Heart left ventricle (tissue), 16 donors: Measurements from ENCODE around the gene DOCK3. TPM values are rescaled to one million over a fixed set of nuclear protein-coding genes. Genes with fewer than 3 reads are reported as not detected.
"Not testable (repeated sequence)": the region's sequence is repeated elsewhere in the genome, so short reads cannot be mapped to it uniquely, and the experiment has no call there.

ENCODE experiments used
- ATAC-seq, 4 donors: fragments of 200-7000 bp; cut with Tn5 transposase; one replicate each; pipeline ENCODE4 v1.9.1; 2020 to 2022; ENCODE audit warnings: moderate library complexity in 4 of 4, mild to moderate bottlenecking in 3 of 4, moderate number of reproducible peaks in 1 of 4
- DNase-seq, 5 donors: peaks; one replicate each; pipeline ENCODE4 v3.0.0-alpha.2; 2020
- H3K27ac ChIP-seq, 12 donors: fragments of 200-600 bp; sonication (generic) in 4 of 12; one replicate each; pipeline versions ENCODE4 v1.5.0 to v1.8.0; 2016 to 2022; ENCODE audit warnings: mild to moderate bottlenecking in 2 of 12
- H3K27me3 ChIP-seq, 9 donors: fragments of 200-600 bp; sonication (generic) in 2 of 9; one replicate each; pipeline versions ENCODE4 v1.5.1 to v1.8.0; 2016 to 2022; ENCODE audit warnings: mild to moderate bottlenecking in 3 of 9
- H3K36me3 ChIP-seq, 9 donors: fragments of 200-600 bp; sonication (generic) in 2 of 9; one replicate each; pipeline versions ENCODE4 v1.5.0 to v1.8.0; 2018 to 2022; ENCODE audit warnings: mild to moderate bottlenecking in 2 of 9
- H3K4me1 ChIP-seq, 12 donors: fragments of 200-600 bp; sonication (generic) in 4 of 12; one replicate each; pipeline versions ENCODE4 v1.5.0 to v1.8.0; 2016 to 2022; ENCODE audit warnings: mild to moderate bottlenecking in 3 of 12
- H3K4me3 ChIP-seq, 12 donors: fragments of 200-600 bp; sonication (generic) in 4 of 12; one replicate each; pipeline versions ENCODE4 v1.5.0 to v1.8.0; 2017 to 2022; ENCODE audit warnings: mild to moderate bottlenecking in 9 of 12, moderate library complexity in 4 of 12
- H3K9me3 ChIP-seq, 12 donors: fragments of 200-600 bp; sonication (generic) in 4 of 12; one replicate each; pipeline versions ENCODE4 v1.5.0 to v1.8.0; 2016 to 2022; ENCODE audit warnings: mild to moderate bottlenecking in 1 of 12
- POLR2A ChIP-seq, 2 donors: fragments of 450-650 bp; IDR thresholded peaks; one replicate each; pipeline ENCODE4 v1.6.1; 2017; ENCODE audit warnings: antibody characterized with exemption in 2 of 2, mild to moderate bottlenecking in 2 of 2, moderate library complexity in 2 of 2
- WGBS, 4 donors: extraction: QIAGEN DNeasy Blood & Tissue Kit in 2 of 4; methylation state at CpG; one replicate each; pipeline versions ENCODE4 v1.1.5 to v1.1.7; 2013 to 2018; 5-methylcytosine and 5-hydroxymethylcytosine counted together
- intact Hi-C, 10 donors: fragments of 100-400 bp; cut with DNase I; formaldehyde crosslinking; loops; one replicate each; pipeline versions ENCODE4 v1.11.1 to v1.14.2; 2022
- polyA plus RNA-seq, 2 donors: library from polyadenylated mRNA; stranded (reverse); fragments of 200-250 nt; gene quantifications; one replicate each; pipeline ENCODE4 v1.2.3, GENCODE V29; 2013
- total RNA-seq, 9 donors: library from RNA; depleted of rRNA in 2 of 9; stranded (reverse); fragments of >200 nt in 2 of 9; fragmentation: NEBNext Ultra II Directional in 3 of 9; extraction: Animal tissue kit (Norgen Biotek cat#: 25700) in 3 of 9; gene quantifications; one replicate each; pipeline versions ENCODE4 v1.1.0 to v1.2.4, GENCODE V29; 2016 to 2023
- TF ChIP-seq, protein P1 (sequence below), 12 donors: fragments of 200-600 bp; sonication (generic) in 4 of 12; IDR thresholded peaks; one replicate each; pipeline versions ENCODE4 v1.5.0 to v1.8.0; 2018 to 2022; ENCODE audit warnings: antibody characterized with exemption in 12 of 12, mild to moderate bottlenecking in 5 of 12
- donor health status: ischemic (EF 13 %, LVEDD 7.1; RV severe dilation, severe dysfunction).
- donor health status: healthy with polysubstance abuse.
- donor health status: DM: no; HTN: yes; CAD: no.
- donor health status: DM: no; HTN: no; CAD: no.
- donor health status: ischemic (EF 25% LVEDD 6.9; RV normal size, moderate dysfunction).
- donor health status: ischemic (EF 25% LVEDD 5.7; RV mildly dilated, moderate dysfunction).
- donor health status: healthy.
- donor health status: DM: yes; HTN: yes; CAD: no.
- donor health status: ischemic (EF 35%, LVEDD 5.7; RV mildly dilated, moderate dysfunction).
- donor health status: nonischemic (EF 11% LVEDD 7.7; RV severe dilation, severe dysfunction).
- donor health status: DM: yes; HTN: yes; CAD: no.
- donor health status: PGD.
- donor health status: ischemic (EF 29% LVEDD 5.4; RV normal size, mild dysfunction).
- donor health status: nonischemic (EF 23%, LVEDD 6.1; RV moderate dilation, normal function).

The DOCK3 gene
- total and polyA plus RNA-seq, 11 donors: 2.0 to 6.7 (median 4.8) TPM

DNA sequence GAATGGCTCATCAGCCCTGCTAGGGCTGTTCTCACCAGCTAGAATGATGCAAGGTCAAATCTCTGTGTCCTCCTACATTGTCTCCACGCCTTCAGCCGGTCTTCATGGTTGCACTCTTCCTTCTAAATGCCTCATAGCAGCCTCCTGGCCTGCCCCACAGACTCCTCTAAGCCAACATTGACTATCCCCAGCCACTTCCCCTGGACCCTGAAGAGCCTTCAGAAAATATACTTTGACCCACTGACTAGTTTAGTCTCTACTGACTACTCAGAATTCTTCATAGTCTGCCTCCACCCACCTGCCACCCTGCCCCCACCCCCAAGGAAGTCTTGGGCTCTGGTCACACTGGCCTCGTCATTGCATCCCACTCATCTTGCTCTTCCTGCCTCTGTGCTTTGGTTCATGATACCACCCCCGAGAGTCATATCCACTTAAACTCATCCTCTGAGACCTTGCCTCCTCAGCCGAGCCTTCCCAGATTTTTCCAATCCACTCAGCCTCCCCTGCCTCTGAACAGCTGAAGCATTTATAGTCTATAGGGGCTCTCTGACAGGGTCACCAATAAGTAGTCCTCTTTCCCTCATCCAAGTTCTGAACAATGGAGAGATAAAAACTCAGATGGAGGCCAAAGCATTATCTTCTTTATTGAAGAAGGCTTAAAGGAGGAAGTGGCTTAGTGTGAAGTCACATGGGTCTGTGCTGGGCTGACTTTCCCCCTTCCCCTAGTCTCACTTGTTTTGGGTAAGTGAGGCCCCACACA, 9.5 kb upstream of the DOCK3 start:
- Histone ChIP-seq H3K36me3 (no peaks in the 10 kb centered on the region), H3K27me3 (no peaks in the 10 kb centered on the region), H3K4me1 (peaks cover 0 to 11% (median 0%) of the 10 kb centered on the region in 12 donors), H3K9me3 (no peaks in the 10 kb centered on the region), H3K4me3 (no peak overlapping the region), H3K27ac (no peak overlapping the region)
- intact Hi-C loops: no loop called here
- 67 to 83% (median 78%) methylated on average over 5 of the region's 5 CpGs for WGBS, 4 donors
- peak in 1 of 5 donors; percentile 9 for DNase-seq
- no peak for TF ChIP-seq POLR2A (IDR thresholded peaks at IDR 0.05)
- TF ChIP-seq, protein P1, sequence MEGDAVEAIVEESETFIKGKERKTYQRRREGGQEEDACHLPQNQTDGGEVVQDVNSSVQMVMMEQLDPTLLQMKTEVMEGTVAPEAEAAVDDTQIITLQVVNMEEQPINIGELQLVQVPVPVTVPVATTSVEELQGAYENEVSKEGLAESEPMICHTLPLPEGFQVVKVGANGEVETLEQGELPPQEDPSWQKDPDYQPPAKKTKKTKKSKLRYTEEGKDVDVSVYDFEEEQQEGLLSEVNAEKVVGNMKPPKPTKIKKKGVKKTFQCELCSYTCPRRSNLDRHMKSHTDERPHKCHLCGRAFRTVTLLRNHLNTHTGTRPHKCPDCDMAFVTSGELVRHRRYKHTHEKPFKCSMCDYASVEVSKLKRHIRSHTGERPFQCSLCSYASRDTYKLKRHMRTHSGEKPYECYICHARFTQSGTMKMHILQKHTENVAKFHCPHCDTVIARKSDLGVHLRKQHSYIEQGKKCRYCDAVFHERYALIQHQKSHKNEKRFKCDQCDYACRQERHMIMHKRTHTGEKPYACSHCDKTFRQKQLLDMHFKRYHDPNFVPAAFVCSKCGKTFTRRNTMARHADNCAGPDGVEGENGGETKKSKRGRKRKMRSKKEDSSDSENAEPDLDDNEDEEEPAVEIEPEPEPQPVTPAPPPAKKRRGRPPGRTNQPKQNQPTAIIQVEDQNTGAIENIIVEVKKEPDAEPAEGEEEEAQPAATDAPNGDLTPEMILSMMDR (IDR thresholded peaks at IDR 0.05): no peak
- no peak for ATAC-seq

DNA sequence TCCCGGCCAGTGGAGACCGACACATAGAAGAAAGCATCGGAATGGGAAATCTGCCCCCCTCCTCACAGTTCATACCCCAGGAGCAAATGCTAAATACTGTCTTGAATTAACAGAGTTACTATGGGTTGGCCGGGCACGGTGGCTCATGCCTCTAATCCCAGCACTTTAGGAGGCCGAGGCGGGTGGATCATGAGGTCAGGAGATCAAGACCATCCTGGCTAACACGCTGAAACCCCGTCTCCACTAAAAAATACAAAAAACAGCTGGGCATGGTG, 8.9 kb upstream of the DOCK3 start:
- H3K4me3 ChIP-seq, ATAC-seq: not testable (repeated sequence)
- WGBS, 4 donors: 75 to 89% (median 82%) methylated on average over 7 to 9 of the region's 9 CpGs

DNA sequence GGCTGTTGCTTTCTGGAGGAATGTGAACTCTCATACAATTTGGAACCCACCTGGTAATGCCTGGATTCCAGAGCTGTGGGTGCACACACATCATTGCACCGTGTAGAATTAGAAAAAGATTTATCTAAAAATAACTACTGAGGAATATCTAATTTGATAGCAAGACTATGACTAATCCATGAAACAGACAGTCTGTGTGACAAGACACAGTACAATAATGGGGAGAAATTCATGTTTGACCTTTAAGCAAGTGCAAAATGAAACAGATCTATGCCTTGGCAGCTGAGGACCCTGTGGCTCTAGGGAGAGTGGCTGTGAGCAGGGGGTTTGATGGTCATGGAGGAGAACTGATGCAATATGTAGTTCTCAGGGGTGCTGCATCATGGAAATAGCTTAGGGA, 7.9 kb upstream of the DOCK3 start:
- TF ChIP-seq, protein P1 (IDR thresholded peaks at IDR 0.05): no peak
- peaks cover 0 to 17% (median 0%) of the 10 kb centered on the region in 12 donors for H3K4me1 ChIP-seq
- H3K9me3 ChIP-seq: no peaks in the 10 kb centered on the region
- H3K27ac ChIP-seq: no peak overlapping the region
- H3K4me3 ChIP-seq: no peak overlapping the region
- H3K27me3 ChIP-seq: peaks cover 0 to 2% (median 0%) of the 10 kb centered on the region in 9 donors
- no peak for DNase-seq
- no peaks in the 10 kb centered on the region for H3K36me3 ChIP-seq
- ATAC-seq: peak in 2 of 4 donors; percentile 8 to 31
- intact Hi-C loops: no loop called here
- 4 to 15% (median 9%) methylated on average over 1 of the region's 1 CpG for WGBS, 4 donors

More for the DNA sequence above, 8.9 kb upstream of the DOCK3 start:
- peaks cover 0 to 11% (median 0%) of the 10 kb centered on the region in 12 donors for H3K4me1 ChIP-seq
- H3K27ac ChIP-seq, DNase-seq, H3K36me3 ChIP-seq, intact Hi-C loops, H3K27me3 ChIP-seq, H3K9me3 ChIP-seq: not testable (repeated sequence)

DNA sequence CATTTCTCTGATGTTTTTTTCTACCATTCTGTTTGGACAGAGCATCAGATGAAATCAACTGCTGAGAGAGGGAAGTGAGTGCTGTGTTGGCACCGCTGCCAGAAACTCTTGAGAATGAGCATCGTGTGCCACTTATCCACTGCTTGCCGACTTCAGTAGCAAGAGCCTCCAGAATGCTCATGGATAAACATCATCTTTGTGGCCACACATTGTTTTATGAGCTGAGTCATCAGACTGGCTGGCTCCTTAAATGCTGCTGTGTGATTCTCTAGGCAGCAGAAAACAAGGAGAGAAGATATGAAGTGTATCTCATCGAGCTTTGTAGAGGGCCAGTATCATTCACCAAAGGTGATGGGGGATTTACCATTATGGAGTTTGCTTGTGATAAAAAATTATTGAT, 3.4 kb upstream of the DOCK3 start:
- intact Hi-C loops: loop anchor here in 4 of 10 donors (10.0 kb wide), 3 partner anchors 203 to 713 kb away; partner anchors contain the start of gene MANF (in 1 of the 4)
- DNase-seq: no peak
- 28 to 51% (median 33%) methylated on average over 4 of the region's 4 CpGs for WGBS, 4 donors

More for the DNA sequence above, 3.4 kb upstream of the DOCK3 start:
- peak in 2 of 4 donors; percentile 27 to 32 for ATAC-seq
- Histone ChIP-seq H3K36me3 (no peaks in the 10 kb centered on the region), H3K4me1 (peaks cover 0 to 12% (median 6%) of the 10 kb centered on the region in 12 donors), H3K4me3 (no peak overlapping the region), H3K27me3 (peaks cover 2 to 31% (median 6%) of the 10 kb centered on the region in 9 donors), H3K9me3 (no peaks in the 10 kb centered on the region), H3K27ac (no peak overlapping the region)
- TF ChIP-seq, protein P1 (IDR thresholded peaks at IDR 0.05): no peak
- no peak for TF ChIP-seq POLR2A (IDR thresholded peaks at IDR 0.05)
